ENCODE measurements around the gene DDX49. TPM values are rescaled to one million over a fixed set of nuclear protein-coding genes. Genes with fewer than 3 reads are reported as not detected.
"Not testable (repeated sequence)": the region's sequence is repeated elsewhere in the genome, so short reads cannot be mapped to it uniquely, and the experiment has no call there.

The DDX49 gene
- total RNA-seq, 1 experiment from 2014 or later, result 57.6 TPM

DNA sequence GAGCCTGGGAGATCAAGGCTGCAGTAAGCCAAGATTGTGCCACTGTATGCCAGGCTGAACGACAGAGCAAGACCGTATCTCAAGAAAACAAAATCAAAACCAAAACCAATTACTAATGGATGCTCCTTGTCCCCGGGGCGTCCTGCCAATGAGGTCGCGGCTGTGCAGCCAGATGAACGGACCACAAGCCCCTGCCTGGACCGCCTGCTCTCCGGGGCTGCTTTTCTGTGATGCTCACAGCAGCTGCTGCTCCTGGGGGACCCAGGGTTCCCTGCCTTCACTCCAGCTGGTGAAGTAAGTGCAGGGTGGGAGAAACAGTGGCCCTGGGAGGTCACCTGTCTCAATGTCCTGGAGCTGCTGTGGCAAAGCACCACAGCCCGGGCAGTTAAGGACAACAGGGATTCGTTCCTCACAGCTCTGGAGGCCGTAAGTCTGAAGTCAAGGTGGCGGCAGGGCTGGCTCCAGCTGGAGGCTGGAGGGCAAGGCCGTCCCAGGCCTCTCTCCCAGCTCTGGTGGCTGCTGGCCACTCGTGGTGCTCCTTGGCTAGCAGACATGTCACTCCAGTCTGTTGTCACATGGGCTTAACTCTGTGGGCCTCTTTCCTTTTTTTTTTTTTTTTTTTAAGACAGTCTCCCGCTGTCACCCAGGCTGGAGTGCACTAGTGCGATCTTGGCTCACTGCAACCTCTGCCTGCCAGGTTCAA is 10.4 kb upstream of the DDX49 start:
- DNase-seq (ENCODE audit: low read depth), result no peak

DNA sequence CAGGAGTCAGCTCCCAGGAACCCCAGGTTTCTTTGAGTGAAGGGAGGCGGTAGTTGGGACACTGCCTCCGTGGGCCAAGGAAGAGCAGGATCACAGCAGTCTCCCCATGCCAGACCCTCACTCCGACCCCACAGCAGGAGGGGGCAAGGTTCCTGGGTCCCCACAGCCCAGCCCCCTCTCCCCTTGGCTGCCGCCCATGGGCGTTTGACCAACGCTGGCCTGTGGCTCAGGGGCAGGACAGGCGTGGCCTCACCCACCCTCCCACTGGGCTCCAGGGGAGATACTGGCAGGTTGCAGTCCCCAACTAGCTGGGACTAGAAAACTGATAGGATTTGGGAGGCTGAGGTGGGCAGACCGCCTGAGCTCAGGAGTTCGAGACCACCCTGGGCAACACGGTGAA is 9.5 kb upstream of the DDX49 start:
- no peak for DNase-seq (ENCODE audit: low read depth)

DNA sequence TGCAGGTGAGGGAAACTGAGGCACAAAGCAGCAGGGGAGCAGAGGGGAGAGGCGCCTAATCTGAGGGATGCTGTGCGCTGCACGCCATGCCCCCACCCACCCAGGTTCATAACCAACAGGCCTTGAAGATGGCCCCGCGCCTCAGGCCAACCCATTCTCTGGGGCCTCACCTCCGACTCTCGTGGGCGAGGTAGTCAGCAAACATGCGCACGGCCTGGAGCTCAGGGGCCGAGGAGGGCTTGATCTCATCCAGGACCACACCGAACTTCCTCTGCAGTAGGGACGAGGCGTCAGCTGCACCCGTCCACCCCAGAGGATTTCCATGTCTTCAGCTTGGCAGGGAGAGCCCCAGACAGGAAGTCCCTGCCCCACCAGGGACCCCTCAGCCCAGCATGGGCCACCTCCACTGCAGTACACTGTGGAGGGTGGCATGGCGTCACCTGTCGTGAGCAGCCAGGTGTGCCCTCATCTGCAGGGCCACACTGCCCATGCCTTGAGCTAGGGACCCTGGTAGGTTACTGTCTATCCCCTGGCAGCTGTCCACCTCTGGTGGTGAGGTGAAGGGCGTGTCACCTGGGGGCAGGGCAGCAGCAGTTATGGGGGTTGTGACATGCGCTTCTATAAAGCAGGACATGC is 8.6 kb upstream of the DDX49 start:
- no peak for DNase-seq (ENCODE audit: low read depth)

DNA sequence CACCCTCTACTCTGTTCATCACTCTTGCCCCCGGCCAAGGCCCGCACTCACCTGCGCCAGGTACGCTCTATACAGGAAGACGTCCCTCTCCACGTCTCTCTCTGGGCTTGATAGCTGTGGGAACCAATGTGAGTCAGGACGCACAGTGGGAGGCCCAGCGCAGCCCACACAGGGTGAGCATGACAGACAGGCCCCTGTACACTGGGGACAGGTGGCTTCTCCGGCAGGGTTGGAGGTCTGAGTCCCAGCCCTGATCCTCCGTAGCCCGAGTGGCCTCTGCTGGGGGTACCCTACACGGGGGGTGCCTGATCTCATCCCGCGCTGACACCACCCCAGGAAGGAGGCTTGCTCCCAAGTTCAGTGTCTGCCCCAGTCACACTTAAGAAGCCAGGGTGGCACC is 6.6 kb upstream of the DDX49 start:
- DNase-seq (ENCODE audit: low read depth), result no peak

DNA sequence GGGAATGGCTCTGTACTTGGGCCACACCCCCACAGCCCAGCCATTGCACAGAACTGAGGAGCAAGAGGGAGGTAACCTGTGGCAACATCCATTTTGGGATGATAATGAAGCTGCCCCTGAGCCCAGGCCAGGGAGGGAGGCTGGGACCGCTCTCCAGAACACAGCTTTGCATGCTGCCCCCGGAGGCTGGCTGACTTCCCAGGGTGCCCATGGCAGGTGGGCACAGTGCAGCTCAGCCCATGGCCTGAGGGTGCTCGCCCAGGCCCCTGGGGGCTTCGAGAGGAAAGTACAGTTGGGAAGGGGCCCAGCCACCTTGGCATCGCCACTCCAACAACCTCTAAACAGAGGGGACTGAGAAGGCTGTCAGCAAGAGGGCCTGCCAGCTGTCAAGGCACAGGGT is 6.0 kb upstream of the DDX49 start:
- DNase-seq (ENCODE audit: low read depth), result no peak

DNA sequence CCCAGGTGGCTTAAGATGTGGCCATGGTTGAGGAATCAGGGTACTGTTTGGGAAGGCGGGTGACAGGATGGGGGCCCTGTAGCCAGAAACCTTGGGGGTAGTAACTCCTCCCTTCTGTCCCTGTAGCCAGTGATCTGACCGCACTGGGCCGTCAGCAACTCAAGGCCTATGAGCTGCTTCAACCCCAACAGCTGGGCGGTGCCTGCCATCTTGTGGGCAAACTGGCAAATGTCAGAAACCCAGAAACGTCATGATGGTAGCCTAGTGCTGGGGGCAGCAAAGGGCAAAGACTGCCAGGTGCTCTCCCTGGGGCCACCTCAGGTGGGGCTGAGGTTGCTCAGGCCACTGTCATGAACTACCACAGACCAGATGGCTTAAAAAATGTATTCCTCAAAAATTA is 3.9 kb upstream of the DDX49 start:
- peak; percentile 45 for DNase-seq (ENCODE audit: low read depth)

DNA sequence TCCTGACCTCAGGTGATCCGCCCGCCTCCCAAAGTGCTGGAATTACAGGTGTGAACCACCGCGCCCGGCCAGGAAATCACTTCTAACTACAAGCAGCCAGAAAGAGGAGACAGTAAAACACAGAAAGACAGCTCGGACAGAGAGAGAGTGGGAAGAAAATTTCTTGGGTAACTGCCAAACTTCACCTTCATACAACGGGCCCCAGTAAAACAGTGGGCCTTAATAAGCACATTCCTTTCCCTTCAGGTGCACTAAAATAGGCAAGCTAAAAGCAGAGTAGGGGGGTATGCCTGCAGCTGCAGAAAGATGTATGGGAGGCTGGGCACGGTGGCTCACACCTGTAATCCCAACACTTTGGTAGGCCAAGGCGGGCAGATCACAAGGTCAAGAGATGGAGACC is 1.9 kb upstream of the DDX49 start:
- DNase-seq (ENCODE audit: low read depth), result not testable (repeated sequence)

DNA sequence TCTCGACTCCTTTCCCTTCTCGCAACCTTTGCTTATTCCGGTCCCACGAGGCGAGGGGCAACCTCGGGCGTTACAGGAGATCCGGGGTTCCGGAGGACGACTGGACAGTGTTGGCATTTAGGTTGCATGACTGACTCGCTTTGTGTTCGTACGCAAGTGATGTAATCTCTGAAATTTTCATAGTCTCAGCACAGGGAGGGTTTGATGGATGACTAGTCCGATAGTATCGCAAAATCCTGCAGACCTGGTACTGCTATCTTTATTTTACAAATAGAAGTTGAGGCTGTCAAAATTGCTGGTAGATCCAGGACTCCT is 342 bp downstream of the DDX49 start:
- DNase-seq (ENCODE audit: low read depth), result no peak

DNA sequence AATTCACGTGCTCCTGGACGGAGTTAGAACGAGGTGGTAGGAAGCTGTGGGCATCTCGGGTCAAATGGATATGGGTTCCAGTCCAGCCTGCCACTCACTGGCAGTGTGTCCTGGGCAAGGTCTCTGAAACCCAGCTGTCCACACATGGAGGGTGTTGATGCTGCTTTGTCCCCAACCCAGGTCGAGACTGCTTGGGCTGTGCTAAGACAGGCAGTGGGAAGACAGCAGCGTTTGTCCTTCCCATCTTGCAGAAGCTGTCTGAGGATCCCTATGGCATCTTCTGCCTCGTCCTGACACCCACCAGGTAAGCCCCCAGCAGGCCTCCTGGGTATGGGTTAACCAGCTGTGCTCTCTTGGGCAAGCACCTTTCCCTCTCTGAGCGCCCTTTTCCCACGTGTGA is 885 bp downstream of the DDX49 start:
- DNase-seq (ENCODE audit: low read depth), result no peak

DNA sequence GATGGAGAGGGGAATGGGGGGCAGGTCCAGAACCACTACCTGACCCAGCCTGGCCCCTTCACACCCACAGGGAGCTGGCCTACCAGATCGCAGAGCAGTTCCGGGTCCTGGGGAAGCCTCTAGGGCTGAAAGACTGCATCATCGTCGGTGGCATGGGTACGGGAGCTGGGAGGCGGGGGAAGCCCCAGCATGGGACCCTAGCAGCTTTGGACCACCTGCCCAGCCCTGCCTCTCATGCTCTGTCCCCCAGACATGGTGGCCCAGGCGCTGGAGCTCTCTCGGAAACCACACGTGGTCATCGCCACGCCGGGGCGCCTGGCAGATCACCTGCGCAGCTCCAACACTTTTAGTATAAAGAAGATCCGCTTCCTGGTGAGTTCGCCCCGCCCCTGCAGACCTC is 2.1 kb downstream of the DDX49 start:
- DNase-seq (ENCODE audit: low read depth), result no peak

DNA sequence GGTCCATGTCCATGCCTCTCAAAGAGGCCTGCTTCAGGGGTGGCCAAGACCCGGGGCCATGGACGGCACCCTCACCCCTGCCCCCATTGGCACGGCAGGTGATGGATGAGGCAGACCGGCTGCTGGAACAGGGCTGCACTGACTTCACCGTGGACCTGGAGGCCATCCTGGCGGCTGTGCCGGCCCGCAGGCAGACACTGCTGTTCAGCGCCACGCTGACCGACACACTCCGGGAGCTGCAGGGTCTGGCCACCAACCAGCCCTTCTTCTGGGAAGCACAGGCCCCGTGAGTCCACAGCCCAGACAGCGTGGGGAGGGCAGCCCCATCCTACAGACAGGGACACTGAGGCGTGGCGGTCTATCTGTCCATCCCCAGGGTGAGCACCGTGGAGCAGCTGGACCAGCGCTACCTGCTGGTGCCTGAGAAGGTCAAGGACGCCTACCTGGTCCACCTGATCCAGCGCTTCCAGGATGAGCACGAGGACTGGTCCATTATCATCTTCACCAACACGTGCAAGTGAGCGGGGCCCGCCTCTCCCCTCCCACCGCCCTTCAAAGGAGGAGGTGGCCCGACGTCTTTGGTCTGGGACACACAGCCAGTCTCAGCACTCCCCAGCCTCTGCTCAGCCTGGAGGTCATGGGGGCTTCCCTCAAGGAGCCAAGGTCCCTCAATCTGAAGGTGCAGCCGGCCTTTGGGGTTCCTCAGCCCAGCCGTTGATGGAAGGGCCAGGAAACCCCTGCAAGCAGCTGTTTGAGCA is 2.9 kb downstream of the DDX49 start:
- DNase-seq (ENCODE audit: low read depth), result no peak

DNA sequence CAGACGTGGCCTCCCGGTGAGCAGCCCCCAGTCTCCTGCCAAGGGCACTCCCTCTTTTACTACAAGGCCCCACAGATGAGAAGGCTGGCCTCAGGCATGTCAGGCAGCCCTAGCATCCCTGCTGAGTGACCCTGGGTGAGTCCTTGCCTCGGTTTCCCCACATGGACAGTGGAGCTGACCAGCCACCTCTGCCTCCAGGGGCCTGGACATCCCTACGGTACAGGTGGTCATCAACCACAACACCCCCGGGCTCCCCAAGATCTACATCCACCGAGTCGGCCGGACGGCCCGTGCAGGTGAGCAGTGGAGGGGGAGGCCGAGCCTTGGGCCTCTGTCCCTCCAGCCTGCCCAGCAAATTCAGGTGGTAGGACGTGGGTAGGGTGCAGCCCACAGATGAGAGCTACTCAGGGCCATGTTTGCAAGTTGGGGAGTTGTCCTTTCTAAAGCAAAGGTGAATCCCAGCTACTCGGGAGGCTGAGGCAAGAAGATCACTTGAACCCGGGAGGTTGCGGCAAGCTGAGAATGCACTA is 5.2 kb downstream of the DDX49 start:
- no peak for DNase-seq (ENCODE audit: low read depth)

DNA sequence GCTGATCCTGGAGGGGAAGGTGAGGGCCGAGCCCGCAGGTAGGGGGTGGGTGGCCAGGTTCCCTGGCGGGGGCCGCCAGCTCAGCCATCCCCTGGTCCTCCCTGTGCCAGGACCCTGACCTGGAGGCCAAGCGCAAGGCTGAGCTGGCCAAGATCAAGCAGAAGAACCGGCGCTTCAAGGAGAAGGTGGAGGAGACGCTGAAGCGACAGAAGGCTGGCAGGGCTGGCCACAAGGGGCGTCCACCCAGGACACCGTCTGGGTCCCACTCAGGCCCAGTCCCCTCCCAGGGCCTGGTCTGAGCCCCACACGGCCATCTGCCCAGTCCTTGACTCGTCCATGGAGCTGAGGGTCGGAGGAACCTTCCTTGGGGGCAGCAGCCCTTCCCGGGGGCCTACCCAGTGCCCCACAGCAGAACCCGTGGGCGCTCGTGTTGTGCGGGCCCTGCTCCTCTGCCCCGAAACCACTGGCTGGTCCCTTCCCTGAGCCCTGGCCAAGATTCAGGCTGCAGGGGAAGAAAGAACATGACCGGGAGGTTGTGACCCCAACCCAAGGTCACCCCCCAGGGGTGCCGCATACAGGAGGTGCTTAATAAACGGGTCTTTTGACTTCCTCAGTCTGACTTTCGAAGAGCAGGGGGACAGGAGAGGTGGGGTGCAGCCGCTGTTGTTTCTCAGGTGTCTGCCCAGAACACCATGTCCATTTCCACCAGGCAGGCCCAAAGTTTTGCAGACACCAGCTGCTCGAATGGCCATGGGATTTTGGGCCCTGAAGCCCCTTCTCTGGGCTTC is 8.7 kb downstream of the DDX49 start:
- no peak for DNase-seq (ENCODE audit: low read depth)

DNA sequence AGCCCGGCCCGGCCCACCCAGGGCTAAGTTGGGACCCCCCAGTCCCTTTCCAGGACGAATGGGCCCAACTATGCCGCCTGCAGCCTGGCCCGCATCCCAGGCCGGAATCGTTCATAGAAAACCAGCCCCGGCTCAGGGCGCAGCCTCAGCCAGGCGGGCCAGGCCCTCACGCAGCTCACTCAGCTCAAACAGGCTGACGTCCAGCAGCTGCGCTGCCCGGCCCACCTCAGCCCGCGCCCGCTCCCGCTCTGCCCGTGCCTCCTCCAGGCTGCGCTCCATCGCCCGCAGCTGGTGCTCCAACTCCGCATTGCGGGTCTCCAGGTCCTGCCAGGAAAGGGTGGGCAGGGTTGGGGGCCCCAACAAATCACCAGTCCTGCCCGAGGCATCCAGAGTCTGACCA is 9.8 kb downstream of the DDX49 start:
- DNase-seq (ENCODE audit: low read depth), result no peak

DNA sequence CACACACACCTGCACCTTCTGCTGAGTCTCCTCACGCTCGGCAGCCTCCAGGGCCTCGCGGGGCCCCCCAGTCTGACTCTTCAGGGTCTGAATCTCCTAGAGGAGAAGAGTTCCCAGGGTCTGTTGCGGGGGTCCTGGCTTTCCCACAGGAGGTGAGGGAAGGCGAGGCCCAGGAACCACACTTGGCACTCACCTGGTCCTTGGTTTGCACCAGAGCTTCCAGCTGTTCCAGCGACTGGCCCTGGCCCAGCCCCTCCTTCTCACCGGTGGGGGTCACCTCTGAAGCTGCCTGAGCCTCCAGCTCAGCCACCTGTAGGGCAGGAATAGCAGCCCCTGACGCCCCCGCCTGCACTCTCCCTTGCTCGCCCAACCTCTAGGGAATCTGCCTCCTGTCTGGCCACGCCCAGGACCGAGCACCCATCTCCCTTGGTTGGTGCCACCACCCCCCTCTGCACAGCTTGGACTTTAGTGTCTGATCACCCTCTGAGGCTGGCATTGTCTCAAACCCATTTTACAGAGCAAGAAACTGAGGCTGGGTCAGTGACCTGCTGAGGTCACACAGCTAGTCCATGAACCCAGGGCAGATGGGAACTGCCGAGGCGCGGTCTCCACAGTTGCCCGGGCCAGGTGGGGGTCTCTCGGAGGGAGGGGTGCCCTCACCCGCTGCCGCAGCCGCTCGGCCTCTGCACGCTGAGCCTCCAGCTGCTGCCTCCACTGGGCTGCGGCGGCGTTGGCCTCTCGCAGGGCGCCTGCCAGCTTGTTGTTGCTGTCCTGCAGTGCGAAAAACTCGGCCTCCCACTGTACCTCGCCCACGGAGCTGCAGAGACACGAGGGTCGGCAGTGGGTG is 12.0 kb downstream of the DDX49 start:
- DNase-seq (ENCODE audit: low read depth), result no peak

DNA sequence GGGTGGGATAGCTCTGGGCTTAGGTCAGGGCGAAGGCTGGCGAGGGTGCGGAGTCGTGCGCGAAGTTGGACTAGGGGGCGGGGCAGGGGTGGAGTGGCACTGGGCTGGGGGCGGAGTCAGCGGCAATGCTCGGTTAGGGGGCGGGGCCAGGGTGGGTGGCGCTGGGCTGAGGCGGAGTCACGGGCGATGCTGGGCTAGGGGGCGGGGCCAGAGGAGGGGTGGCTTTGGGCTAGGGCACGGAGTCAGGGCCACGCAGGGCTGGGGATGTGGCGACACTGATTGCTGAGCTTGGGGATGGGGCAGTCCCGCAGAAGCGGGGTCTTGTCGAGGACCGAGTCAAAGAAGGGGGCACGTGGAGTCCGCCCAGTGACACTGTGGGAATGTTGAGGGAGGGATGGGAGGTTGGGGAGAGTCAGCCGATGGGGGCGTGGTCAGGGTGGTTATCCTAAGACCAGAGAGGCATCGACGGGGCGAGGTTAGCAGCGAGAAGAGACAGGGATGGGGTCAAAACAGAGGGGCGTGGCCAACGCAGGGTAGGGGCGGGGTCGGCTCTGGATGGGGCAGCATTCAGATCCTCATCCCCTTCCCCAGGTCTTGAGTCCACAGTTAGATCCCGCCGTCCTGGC is 12.8 kb downstream of the DDX49 start:
- DNase-seq (ENCODE audit: low read depth), result peak; percentile 31

DNA sequence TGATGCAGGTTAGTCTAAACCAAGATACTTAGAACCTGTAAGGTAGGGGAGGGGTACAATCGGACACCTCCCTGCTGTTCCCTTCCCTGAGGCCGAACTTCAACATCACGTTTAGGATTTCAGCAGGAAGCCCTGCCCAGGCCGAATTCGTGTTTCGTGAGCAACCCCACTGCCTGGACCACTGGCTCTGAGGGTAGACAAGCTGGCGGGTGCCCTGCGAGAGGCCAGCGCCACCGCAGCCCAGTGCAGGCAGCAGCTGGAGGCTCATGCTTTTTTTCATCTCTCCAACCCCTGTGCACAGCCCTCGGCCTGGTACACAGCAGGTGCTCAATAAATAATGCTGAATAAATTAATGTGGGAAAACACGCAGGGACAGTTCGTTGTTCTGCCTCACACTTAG is 13.8 kb downstream of the DDX49 start:
- no peak for DNase-seq (ENCODE audit: low read depth)

DNA sequence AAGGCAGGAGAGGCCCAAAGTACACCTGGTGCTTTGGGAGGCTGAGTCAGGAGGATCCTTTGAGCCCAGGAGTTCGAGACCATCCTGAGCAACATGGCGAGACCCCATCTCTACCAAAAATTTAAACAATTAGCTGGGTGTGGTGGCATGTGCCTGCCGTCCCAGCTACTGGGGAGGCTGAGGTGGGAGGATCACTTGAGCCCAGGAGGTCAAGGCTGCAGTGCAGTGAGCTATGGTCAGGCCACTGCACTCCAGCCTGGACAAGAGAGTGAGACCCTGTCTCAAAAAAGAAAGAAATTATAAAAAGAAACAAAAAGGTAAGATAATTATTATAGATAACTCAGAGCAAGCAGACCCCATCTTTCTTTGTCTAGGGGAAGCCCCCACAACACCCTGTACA is 19.6 kb downstream of the DDX49 start:
- no peak for DNase-seq (ENCODE audit: low read depth)

DNA sequence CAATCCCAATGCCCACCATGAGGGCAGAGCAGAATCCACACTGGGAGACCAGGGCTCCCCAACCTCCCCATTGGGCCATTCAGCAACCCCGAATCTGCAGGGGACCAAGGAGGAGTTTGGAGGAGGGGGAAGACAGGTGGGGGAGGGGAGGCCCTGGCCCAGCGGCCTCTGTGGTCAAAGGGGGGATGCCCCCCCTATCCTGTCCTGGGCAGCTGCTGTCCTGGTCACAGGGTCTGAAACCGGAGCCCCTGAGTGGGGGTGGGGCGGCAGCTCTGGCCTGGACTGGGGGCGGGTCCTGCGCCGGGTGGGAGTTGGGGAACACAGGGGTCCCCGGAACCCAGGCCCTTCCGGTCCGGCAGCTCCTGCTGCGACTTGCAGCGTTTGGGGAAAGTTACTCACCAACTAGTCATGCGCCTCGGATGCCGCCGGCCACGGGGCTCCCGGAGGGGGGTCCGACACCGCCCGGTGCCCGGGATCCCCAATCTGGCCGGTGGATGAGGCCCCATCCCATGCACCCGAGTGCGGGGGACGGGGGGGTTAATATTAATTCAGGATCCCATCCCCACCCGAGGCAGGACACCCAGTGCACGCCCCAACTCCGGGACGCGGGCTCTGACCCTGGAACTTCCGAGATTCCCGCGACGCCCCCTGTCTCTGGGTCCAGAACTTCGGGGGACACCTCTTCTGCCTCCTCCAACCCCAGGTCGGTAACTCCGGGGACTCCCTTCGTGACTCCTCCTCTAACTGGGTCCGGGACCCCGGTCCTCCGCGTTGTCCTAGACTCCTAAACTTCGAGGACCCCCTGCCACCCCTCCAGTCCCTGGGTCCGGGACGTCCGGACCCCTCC is 20.6 kb downstream of the DDX49 start:
- DNase-seq (ENCODE audit: low read depth), result peak; percentile 88
